GM12892 (cell line): Measurements from ENCODE around the gene TRIM8.

Source experiments
- POLR2A ChIP-seq: IDR thresholded peaks from 2 replicates; pipeline ENCODE4 v1.6.1; 2011; ENCODE audit warnings: low read depth, low read length, control low read depth
- POLR2AphosphoS5 ChIP-seq: IDR thresholded peaks from 2 replicates; pipeline ENCODE4 v1.6.1; 2011; ENCODE audit warnings: low read depth, low read length, control low read depth
- TAF1 ChIP-seq: IDR thresholded peaks from 2 replicates; pipeline ENCODE4 v1.6.1; 2011; ENCODE audit warnings: low read depth, mild to moderate bottlenecking, control low read depth, low read length, borderline replicate concordance

GRCh38 chr10:102595897-102596296 is 48.4 kb upstream of the TRIM8 start:
- TF ChIP-seq POLR2A: no peak
- no peak for TF ChIP-seq TAF1
- TF ChIP-seq POLR2AphosphoS5: no peak
